Measurements from ENCODE around the gene DMPK. TPM values are rescaled to one million over a fixed set of nuclear protein-coding genes. Genes with fewer than 3 reads are reported as not detected.

The DMPK gene
- total RNA-seq, 1 donor from 2014 or later = 50.1 TPM

DNA sequence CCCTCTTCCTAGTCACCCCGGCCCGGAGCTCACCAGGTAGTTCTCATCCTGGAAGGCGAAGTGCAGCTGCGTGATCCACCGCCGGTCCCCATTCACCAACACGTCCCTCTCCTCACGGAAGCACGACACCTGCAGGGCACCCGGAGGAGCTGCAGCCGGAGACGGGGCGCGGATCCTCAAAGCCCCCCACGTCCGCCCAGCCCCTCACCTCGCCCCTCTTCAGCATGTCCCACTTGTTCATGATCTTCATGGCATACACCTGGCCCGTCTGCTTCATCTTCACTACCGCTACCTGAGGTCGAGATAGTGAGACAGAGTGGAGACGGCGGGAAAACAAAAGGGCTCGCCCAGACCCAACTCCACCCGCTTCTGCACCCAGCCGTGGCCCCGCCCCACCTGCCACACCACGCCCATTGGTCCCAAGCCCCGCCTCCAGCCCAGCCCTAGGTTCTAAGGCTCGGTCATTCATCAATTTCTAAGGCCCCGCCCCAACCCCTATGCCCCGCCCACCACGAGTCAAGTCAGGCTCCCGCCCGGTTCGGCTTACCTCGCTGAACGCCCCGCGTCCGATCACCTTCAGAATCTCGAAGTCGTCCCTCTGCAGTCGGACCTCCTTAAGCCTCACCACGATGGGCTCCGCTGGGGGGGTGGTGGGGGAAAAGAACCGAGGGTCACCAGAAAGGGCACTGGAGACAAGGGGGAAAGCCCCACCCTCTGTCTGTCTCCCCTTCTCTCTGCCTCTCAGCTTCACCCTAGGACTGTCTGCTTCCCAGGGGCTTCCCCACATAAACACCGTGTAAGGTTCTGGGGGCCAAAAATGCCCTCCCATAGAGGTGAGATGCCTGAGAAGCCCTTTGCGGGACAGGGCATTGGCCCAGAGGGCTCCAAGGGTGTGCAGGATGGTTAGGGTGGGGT is 2.8 kb downstream of the DMPK start:
- peaks cover 22% of the 10 kb centered on the region for H3K4me1 ChIP-seq
- DNase-seq (peak; percentile 94), ATAC-seq (peak; percentile 91)
- peak; percentile 60 for TF ChIP-seq CTCF (IDR thresholded peaks at IDR 0.05)
- intact Hi-C loops (cut with DNase I) = no loop called here
- peak overlapping the region; percentile 31 for H3K4me3 ChIP-seq
- H3K27me3 ChIP-seq = no peaks in the 10 kb centered on the region
- H3K9me3 ChIP-seq = no peaks in the 10 kb centered on the region
- no peak overlapping the region for H3K27ac ChIP-seq
- peaks cover 15% of the 10 kb centered on the region for H3K36me3 ChIP-seq

DNA sequence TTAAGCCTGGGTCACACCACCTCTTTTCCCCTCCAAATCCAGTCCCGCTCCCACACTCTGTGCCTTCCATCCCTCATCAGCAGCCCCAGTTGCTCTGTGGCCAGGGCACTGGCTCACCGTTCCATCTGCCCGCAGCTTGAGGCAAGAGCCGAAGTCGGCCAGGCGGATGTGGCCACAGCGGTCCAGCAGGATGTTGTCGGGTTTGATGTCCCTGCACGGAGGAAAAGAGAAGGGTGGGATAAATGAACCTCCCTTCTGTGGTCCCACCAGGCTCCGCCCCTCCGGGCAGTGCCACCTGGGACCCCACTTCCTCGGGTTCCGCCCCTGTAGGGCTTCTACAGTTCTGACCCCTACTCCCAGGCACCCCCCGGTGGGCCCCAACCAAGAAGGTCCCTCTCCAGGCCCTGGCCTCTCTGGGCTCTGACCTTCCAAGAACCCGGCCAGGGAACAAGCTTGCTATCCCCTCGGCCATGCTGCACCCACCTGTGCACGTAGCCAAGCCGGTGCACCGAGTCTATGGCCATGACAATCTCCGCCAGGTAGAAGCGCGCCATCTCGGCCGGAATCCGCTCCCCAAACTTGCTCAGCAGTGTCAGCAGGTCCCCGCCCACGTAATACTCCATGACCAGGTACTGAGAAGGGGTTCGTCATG is 4.2 kb downstream of the DMPK start:
- H3K9me3 ChIP-seq = no peaks in the 10 kb centered on the region
- H3K4me1 ChIP-seq = peaks cover 22% of the 10 kb centered on the region
- no peak for TF ChIP-seq CTCF (IDR thresholded peaks at IDR 0.05)
- intact Hi-C loops (cut with DNase I) = no loop called here
- H3K36me3 ChIP-seq = peaks cover 15% of the 10 kb centered on the region
- no peaks in the 10 kb centered on the region for H3K27me3 ChIP-seq
- H3K4me3 ChIP-seq = no peak overlapping the region
- ATAC-seq (no peak), DNase-seq (no peak)
- H3K27ac ChIP-seq = no peak overlapping the region

- no peak for DNase-seq
- H3K9me3 ChIP-seq = no peaks in the 10 kb centered on the region
- H3K4me3 ChIP-seq = no peak overlapping the region
- peaks cover 15% of the 10 kb centered on the region for H3K36me3 ChIP-seq
- no peaks in the 10 kb centered on the region for H3K27me3 ChIP-seq
- no peak for ATAC-seq
- TF ChIP-seq CTCF (IDR thresholded peaks at IDR 0.05) = no peak
- peaks cover 22% of the 10 kb centered on the region for H3K4me1 ChIP-seq
- H3K27ac ChIP-seq = no peak overlapping the region
- intact Hi-C loops (cut with DNase I) = no loop called here
Observed at GRCh38 chr19:45777395-45777961, 4.8 kb downstream of the DMPK start.

DNA sequence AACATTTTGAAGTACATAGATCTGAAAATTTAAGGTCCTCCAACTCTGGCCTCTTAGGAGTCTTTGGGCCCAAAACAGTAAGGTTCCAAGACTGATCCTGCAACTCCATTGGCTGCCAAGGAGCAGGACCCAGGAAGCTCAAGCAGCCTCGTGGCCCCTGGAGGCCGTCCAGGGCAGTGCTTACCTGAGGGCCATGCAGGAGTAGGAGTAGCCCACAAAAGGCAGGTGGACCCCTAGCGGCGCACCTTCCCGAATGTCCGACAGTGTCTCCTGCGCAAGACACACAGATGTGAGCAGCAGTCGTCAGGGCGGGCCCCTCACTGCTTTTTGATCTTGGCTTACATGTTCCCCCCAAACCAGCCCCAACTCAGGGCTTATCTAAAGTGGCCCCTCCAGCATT is 7.5 kb downstream of the DMPK start:
- Histone ChIP-seq H3K4me3 (no peak overlapping the region), H3K9me3 (no peaks in the 10 kb centered on the region), H3K27ac (no peak overlapping the region), H3K27me3 (no peaks in the 10 kb centered on the region), H3K4me1 (peaks cover 16% of the 10 kb centered on the region), H3K36me3 (peaks cover 15% of the 10 kb centered on the region)
- intact Hi-C loops (cut with DNase I) = no loop called here
- DNase-seq = no peak
- ATAC-seq = no peak
- no peak for TF ChIP-seq CTCF (IDR thresholded peaks at IDR 0.05)

DNA sequence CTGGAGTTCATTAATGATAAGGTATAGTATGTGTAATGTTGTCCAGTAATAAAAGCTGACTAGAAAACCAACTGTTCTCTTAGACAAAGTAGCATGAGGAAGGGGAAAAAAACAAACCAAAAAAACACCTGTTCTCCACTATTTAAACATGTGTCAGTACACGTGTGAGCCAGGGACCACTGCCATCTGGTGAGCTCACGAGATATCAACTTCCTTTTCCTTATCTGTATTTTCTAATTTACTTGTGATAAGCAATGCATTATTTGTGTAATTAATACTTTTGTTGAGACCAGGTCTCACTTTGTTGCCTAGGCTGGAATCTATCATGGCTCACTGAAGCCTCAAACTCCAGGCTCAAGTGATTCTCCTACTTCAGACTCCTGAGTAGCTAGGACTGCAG is 8.9 kb downstream of the DMPK start:
- no peak for TF ChIP-seq CTCF (IDR thresholded peaks at IDR 0.05)
- Histone ChIP-seq H3K4me3 (no peak overlapping the region), H3K27me3 (no peaks in the 10 kb centered on the region), H3K4me1 (peaks cover 7% of the 10 kb centered on the region), H3K27ac (no peak overlapping the region), H3K9me3 (no peaks in the 10 kb centered on the region), H3K36me3 (peaks cover 15% of the 10 kb centered on the region)
- intact Hi-C loops (cut with DNase I) = no loop called here
- DNase-seq (no peak), ATAC-seq (no peak)

Data from upper lobe of right lung (tissue), 1 donor.